Tibial nerve (tissue), 3 donors: ENCODE results near the gene EYA2.

Experiments
- CTCF ChIP-seq, 5 experiments: fragments of 200-600 bp in 3 of 5; fragments of 450-650 bp in 2 of 5; sonication (generic) in 3 of 5; IDR thresholded peaks; one replicate each; pipeline ENCODE4 v1.5.1; 2016 to 2019; ENCODE audit warnings: antibody characterized with exemption in 5 of 5, mild to moderate bottlenecking in 3 of 5, moderate library complexity in 2 of 5
- POLR2A ChIP-seq, 2 donors: fragments of 450-650 bp; IDR thresholded peaks; one replicate each; pipeline ENCODE4 v1.6.1; 2017; ENCODE audit warnings: antibody characterized with exemption in 2 of 2, mild to moderate bottlenecking in 2 of 2, moderate library complexity in 2 of 2

GRCh38 chr20:47038566-47039560, 144.2 kb downstream of the EYA2 start:
- TF ChIP-seq POLR2A (IDR thresholded peaks at IDR 0.05) (no peak), CTCF (IDR thresholded peaks at IDR 0.05) (no peak)
